ENCODE data around the gene KLHDC3. TPM values are rescaled to one million over a fixed set of nuclear protein-coding genes. Genes with fewer than 3 reads are reported as not detected.

The KLHDC3 gene
- total RNA-seq, 1 donor from 2014 or later: 76.6 TPM

DNA sequence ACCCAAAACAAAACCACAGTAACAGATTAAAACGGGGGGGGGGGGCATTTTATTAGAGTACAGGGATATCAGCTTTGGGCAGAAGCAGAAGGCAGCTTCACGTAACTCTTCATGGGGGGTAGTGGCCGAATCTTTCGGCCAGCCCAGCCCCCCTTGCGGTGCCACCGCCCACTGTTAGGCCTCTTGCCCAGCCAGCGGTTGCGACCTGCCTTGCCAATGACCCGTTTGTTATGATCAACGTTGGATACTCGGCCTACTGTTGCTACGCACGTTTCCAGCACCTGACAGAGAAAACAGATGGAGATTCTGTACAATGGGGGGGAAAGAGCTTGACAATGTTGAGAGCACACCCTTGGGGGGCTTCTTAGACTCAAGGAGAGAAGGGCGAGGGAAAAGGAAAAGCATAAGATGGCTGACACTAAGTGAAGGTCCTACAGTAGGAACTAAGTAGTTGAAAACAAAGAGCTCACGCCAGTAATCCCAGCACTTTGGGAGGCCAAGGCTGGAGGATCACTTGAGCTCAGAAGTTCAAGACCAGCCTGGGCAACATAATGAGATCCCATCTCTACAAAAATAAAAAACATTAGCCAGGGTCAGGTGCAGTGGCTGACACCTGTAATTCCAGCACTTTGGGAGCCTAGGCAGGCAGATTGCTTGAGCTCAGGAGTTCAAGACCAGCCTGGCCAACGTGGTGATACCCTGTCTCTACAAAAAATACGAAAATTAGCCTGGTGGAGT lies 40.3 kb downstream of the KLHDC3 start:
- intact Hi-C loops (cut with micrococcal nuclease): loop anchor here (5.0 to 10.0 kb wide), 3 partner anchors 270 to 1333 kb away; partner anchors contain the start of genes BICRAL, CDC5L, POLH and XPO5
- Mint-ChIP-seq H3K4me3 (peak overlapping the region; percentile 99), H3K27me3 (ENCODE audit: insufficient read depth) (no peaks in the 10 kb centered on the region), H3K4me1 (ENCODE audit: low read depth) (peaks cover 60% of the 10 kb centered on the region), H3K27ac (peak overlapping the region; percentile 98), H3K9me3 (no peaks in the 10 kb centered on the region), H3K36me3 (ENCODE audit: low read depth) (peaks cover 38% of the 10 kb centered on the region)
- no peak for DNase-seq (ENCODE audit: low spot score)

DNA sequence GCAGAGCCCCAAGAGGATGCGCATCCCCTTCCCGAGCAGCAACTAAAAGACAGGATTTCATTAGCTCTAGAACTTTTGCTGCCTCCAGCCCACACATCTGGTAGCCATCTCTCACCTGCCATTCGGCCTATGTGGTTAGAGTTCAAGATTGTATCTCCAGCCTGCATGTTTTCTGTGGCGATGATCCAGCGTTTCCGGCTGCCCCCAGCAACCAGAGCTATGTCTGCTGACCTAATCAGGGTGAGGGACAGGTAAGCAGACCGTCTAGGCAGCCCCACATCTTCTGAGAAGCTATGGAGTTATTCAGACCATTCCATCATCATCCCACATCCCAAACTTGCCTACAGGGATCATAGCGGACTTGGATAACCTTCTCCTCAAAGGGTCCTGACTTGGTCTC lies 41.9 kb downstream of the KLHDC3 start:
- intact Hi-C loops (cut with micrococcal nuclease): loop anchor here (5.0 to 10.0 kb wide), 4 partner anchors 171 to 1159 kb away; partner anchors contain the start of genes BICRAL, DNPH1, POLH and USP49
- peaks cover 27% of the 10 kb centered on the region for H3K36me3 Mint-ChIP-seq (ENCODE audit: low read depth)
- H3K9me3 Mint-ChIP-seq: no peaks in the 10 kb centered on the region
- H3K4me3 Mint-ChIP-seq: no peak overlapping the region
- DNase-seq (ENCODE audit: low spot score): no peak
- H3K27ac Mint-ChIP-seq: peak overlapping the region; percentile 21
- H3K4me1 Mint-ChIP-seq (ENCODE audit: low read depth): peaks cover 67% of the 10 kb centered on the region
- no peaks in the 10 kb centered on the region for H3K27me3 Mint-ChIP-seq (ENCODE audit: insufficient read depth)

DNA sequence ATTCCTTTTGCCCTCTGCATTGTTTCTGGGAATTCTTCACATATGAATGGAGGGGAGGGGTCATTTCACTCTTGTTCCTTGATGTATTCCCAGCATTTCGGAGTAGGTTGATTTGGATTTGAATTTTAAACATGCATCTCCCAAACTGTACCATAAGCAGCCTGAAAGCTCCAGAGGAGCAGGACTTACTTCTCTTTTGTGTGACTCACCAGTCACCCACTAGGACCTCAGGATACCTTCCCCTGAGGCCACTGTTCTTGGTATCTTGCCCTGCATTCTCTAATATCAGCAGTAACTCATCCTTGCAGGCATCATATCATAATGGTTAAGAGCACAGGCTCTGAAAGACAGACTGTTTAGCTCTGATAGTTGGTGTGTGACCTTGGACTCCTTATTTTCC lies 44.5 kb downstream of the KLHDC3 start:
- Mint-ChIP-seq H3K9me3 (no peaks in the 10 kb centered on the region), H3K4me3 (peak overlapping the region; percentile 96), H3K4me1 (ENCODE audit: low read depth) (peaks cover 48% of the 10 kb centered on the region), H3K36me3 (ENCODE audit: low read depth) (peaks cover 18% of the 10 kb centered on the region), H3K27ac (peak overlapping the region; percentile 98), H3K27me3 (ENCODE audit: insufficient read depth) (no peaks in the 10 kb centered on the region)
- intact Hi-C loops (cut with micrococcal nuclease): loop anchor here (2.0 to 10.0 kb wide), 5 partner anchors 169 to 1161 kb away; partner anchors contain the start of genes BICRAL, DNPH1, POLH and TJAP1
- DNase-seq (ENCODE audit: low spot score): no peak

DNA sequence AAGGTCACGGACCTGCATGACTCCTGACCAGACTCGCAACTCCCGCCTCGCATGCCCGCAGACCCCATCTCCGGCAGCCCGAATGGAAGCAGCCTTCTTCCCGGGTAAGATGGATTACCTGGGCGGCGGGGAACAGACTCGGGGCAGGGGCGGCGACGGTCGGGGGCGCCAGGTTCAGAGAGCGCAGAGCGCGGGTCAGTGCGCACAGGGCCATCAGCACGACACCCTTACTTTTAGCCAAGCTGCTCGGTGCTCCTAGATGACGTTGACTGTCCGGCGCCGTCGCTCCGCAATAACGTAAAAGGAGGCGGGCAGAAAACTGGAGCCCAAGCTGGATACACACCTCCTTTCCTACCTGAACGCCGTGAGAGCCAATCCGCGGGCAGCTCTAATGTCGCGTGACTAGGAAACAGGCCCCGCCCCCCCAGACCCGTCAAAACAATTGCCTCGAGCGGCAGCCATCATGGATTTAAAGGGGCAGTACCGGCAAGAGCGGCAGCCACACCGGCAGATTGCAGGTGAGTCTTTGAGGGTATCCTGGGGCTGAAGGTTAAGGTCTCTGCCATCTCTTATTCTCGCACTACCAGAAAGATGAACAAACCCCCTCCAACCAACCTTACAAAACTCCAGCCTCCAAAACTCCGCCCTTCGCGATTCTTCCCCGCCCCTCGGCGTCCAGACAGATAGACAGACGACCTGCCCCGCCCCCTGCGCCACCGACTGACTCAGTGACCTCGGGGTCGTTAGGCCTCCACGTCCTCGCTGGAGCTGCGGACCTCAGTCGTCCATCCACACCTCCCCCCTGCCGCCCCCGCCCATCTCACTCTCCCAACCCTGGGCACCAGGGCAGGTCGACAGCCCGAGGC lies 45.4 kb downstream of the KLHDC3 start, which contains the start of the genes KLC4 and MRPL2:
Gene KLC4 (plus strand): TSS at position 464 of the 866 bp plus-strand sequence. CDS start 1,705 bp downstream, outside the sequence.
Gene MRPL2 (minus strand): TSS at position 267 of the 866 bp plus-strand sequence. CDS start 53 bp downstream, at position 214.
- intact Hi-C loops (cut with micrococcal nuclease): loop anchor here (1.0 to 10.0 kb wide), 13 partner anchors 45 to 1162 kb away; partner anchors contain the start of genes ABCC10, BICRAL, CNPY3 and DNPH1
- Mint-ChIP-seq H3K9me3 (no peaks in the 10 kb centered on the region), H3K36me3 (ENCODE audit: low read depth) (peaks cover 16% of the 10 kb centered on the region), H3K4me1 (ENCODE audit: low read depth) (peaks cover 41% of the 10 kb centered on the region), H3K27ac (peak within 1 kb of the TSS; percentile 98), H3K27me3 (ENCODE audit: insufficient read depth) (no peaks in the 10 kb centered on the region), H3K4me3 (peak within 1 kb of the TSS; percentile 96)
- peak; percentile 96 for DNase-seq (ENCODE audit: low spot score)

DNA sequence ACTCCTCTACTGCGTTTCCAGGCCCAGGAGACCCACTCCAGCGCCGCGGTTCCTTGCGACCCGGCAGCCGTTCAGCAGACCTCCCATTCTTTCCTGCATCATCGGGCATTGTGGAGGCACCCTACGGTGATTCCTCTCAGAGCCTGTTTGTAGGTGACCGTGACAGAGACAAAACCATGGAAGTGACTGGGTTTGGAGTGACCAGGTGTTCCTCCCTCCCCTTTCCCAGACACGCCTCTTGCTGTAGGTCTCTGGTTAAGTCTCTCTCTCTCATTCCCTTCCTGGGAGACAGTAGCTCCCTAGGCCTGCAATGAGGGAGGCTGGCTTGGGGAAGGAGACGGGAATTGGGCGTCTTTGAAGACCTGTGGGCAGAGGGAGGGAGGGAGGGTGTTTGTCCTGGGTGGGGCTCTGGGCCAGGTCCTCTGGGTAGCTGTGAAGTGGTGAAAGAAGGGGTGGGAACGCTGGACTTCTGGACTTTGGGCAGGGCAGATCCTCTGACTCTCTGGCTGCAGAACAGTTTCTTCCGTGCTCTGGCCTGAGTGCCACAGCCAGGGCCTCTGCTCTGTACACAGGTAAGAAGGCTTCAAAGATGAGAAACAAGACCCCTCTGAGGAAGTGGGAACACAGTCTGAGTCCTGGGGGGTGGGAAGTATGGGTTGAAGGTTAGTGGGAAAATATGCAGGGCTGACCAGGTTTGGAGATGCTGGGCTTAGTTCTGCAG lies 46.1 kb downstream of the KLHDC3 start:
- no peak for DNase-seq (ENCODE audit: low spot score)
- H3K36me3 Mint-ChIP-seq (ENCODE audit: low read depth): peaks cover 16% of the 10 kb centered on the region
- H3K4me3 Mint-ChIP-seq: peak overlapping the region; percentile 96
- peak overlapping the region; percentile 98 for H3K27ac Mint-ChIP-seq
- peaks cover 41% of the 10 kb centered on the region for H3K4me1 Mint-ChIP-seq (ENCODE audit: low read depth)
- H3K27me3 Mint-ChIP-seq (ENCODE audit: insufficient read depth): no peaks in the 10 kb centered on the region
- H3K9me3 Mint-ChIP-seq: no peaks in the 10 kb centered on the region
- intact Hi-C loops (cut with micrococcal nuclease): no loop called here

DNA sequence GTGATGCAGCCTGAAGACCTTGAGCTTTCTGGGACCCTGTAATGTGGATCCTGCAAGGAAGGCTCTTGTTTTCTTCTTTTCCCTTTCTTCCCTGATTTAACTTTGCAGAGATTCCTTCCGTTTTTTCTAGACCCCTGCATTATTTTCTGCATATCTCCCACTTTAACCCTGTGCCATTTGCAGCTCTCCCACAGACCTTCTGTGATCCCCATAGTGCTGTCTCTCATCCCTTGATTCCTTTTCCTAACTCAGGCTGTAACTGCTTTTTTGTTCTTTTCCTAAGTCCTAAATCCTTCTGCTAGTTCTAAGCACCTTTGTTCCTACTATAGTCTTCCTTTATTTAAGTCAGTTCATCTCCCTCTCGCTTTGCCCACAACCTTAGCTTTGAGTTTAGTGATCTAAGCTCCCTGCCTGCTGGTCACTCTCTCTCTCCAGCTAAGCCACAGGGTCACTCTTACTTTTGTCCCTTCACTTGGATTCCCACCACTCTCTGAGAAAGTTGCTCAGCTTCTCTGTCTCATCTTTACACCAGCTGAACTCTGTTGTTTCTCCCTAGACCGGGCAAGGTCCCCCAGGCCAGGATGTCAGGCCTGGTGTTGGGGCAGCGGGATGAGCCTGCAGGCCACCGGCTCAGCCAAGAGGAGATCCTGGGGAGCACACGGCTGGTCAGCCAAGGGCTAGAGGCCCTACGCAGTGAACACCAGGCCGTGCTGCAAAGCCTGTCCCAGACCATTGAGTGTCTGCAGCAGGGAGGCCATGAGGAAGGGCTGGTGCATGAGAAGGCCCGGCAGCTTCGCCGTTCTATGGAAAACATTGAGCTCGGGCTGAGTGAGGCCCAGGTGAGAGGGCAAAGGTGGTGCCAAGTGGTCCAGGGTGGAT lies 46.9 kb downstream of the KLHDC3 start:
- H3K27ac Mint-ChIP-seq: peak overlapping the region; percentile 35
- no peak for DNase-seq (ENCODE audit: low spot score)
- H3K36me3 Mint-ChIP-seq (ENCODE audit: low read depth): peaks cover 10% of the 10 kb centered on the region
- intact Hi-C loops (cut with micrococcal nuclease): no loop called here
- H3K9me3 Mint-ChIP-seq: no peaks in the 10 kb centered on the region
- peaks cover 39% of the 10 kb centered on the region for H3K4me1 Mint-ChIP-seq (ENCODE audit: low read depth)
- peak overlapping the region; percentile 96 for H3K4me3 Mint-ChIP-seq
- H3K27me3 Mint-ChIP-seq (ENCODE audit: insufficient read depth): no peaks in the 10 kb centered on the region

DNA sequence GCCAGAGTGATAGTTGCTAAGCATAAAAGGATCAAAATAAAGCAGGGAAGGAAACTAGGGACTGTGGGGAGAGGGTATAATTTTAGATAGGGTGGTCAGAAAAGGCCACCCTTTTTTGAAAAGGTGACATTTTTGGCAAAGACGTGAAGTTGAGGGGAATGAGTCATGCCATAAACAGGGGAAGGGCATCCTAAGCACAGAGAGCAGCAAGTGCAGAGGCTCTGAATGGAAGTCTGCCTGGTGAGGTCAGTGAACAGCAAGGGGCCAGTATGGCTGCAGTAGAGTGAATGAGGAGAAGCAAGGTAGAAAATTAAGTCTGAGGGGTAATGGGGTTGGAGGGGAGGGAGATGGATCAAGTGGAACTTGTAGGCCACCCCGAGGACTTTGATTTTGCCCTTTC lies 47.8 kb downstream of the KLHDC3 start:
- DNase-seq (ENCODE audit: low spot score): no peak
- Mint-ChIP-seq H3K4me3 (no peak overlapping the region), H3K9me3 (no peaks in the 10 kb centered on the region), H3K36me3 (ENCODE audit: low read depth) (peaks cover 6% of the 10 kb centered on the region), H3K27me3 (ENCODE audit: insufficient read depth) (no peaks in the 10 kb centered on the region), H3K27ac (no peak overlapping the region), H3K4me1 (ENCODE audit: low read depth) (peaks cover 35% of the 10 kb centered on the region)
- intact Hi-C loops (cut with micrococcal nuclease): no loop called here

DNA sequence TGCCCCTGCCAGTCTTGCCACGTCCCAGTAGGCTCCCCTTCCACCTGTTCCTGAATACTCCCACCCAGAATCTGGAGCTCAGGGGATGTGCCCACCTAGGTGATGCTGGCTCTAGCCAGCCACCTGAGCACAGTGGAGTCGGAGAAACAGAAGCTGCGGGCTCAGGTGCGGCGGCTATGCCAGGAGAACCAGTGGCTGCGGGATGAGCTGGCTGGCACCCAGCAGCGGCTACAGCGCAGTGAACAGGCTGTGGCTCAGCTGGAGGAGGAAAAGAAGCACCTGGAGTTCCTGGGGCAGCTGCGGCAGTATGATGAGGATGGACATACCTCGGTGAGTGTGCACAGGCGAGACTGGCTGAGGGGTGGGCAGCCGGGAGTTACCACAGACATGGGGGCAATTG lies 48.8 kb downstream of the KLHDC3 start:
- no peaks in the 10 kb centered on the region for H3K9me3 Mint-ChIP-seq
- intact Hi-C loops (cut with micrococcal nuclease): no loop called here
- H3K27me3 Mint-ChIP-seq (ENCODE audit: insufficient read depth): no peaks in the 10 kb centered on the region
- H3K4me1 Mint-ChIP-seq (ENCODE audit: low read depth): peaks cover 31% of the 10 kb centered on the region
- no peak overlapping the region for H3K27ac Mint-ChIP-seq
- no peak for DNase-seq (ENCODE audit: low spot score)
- H3K4me3 Mint-ChIP-seq: no peak overlapping the region
- H3K36me3 Mint-ChIP-seq (ENCODE audit: low read depth): peaks cover 2% of the 10 kb centered on the region

DNA sequence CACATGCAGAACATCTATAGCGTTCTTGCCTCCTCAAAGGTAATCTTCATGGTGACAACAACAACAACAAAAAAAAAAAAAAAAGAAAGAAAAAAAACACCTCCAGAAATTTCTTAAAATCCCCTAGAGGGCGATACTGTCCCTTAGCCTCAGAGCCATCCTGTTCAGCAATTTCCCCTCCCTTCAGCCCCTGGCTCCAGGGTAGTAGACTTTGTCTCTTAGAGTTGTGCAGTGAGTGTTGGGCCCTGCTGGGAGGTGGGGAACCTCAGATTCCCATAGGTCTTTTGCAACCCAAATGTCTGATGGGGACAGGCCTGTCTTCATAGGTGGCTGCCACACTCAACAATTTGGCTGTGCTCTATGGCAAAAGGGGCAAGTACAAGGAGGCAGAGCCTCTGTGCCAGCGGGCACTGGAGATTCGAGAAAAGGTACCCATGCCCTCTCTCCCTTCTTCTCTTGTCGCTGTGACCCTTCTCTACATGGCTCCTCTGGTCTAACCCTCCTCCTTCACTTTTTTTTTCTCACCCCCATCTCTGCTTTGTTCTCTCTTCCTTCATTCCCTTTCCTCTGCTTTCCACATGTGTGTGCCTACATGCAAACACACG lies 56.1 kb downstream of the KLHDC3 start:
- intact Hi-C loops (cut with micrococcal nuclease): loop anchor here (1.0 kb wide), 2 partner anchors 73 to 169 kb away; no protein-coding TSS in a partner anchor
- Mint-ChIP-seq H3K4me3 (no peak overlapping the region), H3K27ac (no peak overlapping the region), H3K4me1 (ENCODE audit: low read depth) (peaks cover 6% of the 10 kb centered on the region), H3K36me3 (ENCODE audit: low read depth) (peaks cover 10% of the 10 kb centered on the region), H3K27me3 (ENCODE audit: insufficient read depth) (no peaks in the 10 kb centered on the region), H3K9me3 (no peaks in the 10 kb centered on the region)
- no peak for DNase-seq (ENCODE audit: low spot score)
